GM19467 (cell line): ENCODE results near the gene STAT5A.

ENCODE experiments used
- ATAC-seq: cut with Tn5 transposase; IDR thresholded peaks from one replicate; pipeline ENCODE4 v1.9.1; 2021; ENCODE audit warnings: mild to moderate bottlenecking, moderate library complexity; ENCODE audit not compliant: unreplicated experiment

STAT5A gene

DNA sequence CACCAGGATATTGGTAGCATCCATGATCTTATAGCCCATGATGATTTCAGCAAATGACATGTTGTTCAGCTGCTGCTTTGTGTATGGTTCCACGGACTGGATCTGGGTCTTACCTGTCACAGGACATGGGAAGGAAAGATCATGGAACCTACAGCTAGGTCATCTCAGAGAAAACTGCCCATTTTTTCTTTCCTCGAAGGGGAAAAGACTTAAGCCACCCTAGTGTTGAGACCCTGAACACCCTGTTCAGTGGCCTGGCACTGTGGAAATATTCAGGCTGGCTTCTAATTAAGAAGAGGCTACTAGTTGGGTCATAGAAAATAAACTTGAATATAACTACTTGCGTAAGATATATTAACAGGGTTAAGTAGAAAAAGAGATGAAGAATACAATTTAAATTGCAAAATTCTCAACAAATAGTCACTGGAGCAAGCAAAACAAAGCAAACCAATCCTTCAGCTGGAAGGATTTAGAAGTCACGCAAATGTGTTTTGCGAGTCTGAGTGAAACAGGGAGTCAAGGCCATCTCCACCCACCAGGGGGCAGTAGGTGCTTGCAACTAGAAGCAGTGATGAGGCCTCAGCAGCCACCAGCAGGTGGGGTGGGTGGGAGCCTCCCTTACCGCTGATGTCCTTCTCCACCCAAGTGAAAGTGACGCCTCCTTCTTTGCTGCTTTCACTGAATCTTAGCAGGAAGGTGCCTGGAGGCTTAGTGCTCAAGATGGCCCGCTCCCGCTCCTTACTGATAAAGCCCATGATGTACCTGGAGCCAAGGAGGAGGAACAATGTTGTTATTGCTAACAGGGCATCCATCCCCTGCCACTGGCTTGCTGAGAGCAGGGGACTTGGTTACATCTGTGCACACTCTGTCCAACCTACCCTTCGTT lies 34.3 kb downstream of the STAT5A start:
- peak; percentile 62 for ATAC-seq

DNA sequence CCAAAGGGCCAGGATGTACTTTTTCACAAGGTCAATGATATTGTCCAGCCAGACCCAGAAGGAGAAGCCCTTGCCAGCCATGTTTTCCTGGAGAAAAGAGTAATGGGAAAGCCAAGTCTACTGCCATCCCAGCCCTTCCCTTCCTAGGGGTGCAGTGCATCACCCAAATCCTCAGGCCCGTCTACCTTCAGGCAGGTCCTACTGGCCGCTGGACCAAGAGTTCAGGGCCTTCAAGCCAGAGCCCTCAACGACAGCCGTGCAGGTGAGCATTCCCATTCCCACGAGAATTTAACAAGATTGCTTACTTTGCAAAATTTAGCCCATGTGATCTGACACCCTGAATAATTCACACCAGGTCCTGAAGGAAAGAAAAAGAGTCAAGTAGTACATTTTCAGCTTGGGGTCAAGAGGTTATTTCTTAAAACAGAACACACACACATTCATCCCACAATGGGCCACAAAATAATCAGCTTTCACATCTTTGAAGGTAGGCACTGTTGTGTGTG lies 35.0 kb downstream of the STAT5A start:
- ATAC-seq: no peak

GRCh38 chr17:42325026-42325425 lies 36.7 kb downstream of the STAT5A start:
- ATAC-seq: no peak

DNA sequence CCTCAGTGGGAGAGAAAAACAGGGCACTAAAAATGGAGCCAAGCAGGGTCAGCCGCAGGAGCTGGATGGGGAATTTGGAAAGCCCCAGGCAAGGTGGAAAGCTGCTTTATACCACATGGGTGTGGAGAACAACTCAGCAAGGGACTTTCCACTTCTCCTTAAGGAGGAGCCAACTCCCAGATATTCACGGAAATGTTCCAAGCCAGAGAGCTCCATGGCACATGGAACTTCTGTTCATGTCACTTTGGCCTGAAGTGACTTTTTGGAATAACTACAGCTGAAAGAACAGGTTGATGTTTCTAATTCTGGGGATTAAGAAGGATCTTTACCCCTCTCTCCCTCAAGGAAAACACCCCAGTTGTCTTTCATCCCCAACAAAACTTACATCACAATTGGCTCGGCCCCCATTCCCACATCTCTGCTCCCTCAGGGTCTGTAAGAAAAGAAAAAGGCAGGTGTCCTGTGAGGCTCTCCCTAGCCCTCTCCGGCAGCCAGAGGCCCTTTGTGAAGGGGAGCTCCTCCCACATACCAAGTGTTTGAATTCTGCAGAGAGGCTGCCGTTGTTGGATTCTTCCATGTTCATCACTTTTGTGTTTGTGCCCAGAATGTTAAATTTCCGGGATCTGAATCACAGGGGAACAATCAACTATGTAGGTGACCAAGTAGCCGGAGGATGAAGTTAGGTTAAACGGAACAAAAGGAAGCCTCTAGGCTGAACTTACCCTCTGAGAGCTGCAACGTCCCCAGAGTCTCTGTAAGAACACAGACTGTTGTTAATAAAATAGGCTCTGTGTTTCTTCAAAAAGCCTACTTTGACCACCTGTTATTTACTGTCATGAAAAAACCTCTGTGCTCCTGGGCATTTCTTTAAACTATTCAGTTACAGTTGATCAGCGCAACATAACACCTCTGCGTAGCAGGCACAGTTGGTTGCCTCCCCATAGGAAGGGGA lies 41.0 kb downstream of the STAT5A start:
- no peak for ATAC-seq

DNA sequence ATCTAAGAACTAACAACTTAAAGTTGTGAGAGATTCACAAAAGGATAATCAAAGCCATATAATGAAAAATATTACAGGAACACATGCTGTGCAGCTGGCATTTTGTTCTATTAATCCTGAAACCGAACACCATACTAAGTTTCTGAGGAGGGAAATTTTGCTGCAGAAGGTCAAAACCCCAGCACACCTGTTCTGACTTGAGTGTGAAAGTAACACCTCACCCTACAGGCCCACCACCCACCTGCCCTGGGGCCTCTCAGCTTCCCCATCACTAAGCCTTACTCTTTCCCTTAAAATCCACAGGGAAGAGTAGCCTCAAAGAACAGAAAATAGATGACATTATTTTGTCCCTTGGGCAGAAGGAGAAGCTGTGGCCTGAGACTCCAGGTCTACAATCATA lies 44.8 kb downstream of the STAT5A start:
- no peak for ATAC-seq

GRCh38 chr17:42334677-42335076 lies 46.4 kb downstream of the STAT5A start:
- ATAC-seq: no peak

GRCh38 chr17:42337442-42337841 lies 49.1 kb downstream of the STAT5A start:
- no peak for ATAC-seq

- no peak for ATAC-seq
Measured at GRCh38 chr17:42338427-42338985, 50.2 kb downstream of the STAT5A start.

DNA sequence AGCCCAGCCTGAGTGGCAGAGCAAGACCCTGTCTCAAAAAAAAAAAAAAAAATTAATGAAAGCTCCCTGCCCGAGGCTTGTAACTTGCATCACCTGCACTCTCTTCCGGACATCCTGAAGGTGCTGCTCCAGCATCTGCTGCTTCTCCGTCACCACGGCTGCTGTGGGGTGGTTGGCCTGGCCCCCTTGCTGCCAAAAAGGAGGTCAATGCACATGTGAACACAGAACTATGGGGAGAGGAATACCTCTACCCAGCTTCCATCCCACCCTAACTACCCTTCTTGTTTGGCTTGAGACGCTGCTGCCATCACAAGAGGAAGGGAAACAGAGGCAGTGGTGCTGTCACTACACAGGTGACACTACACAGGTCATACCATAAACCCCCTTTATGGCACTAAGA lies 50.9 kb downstream of the STAT5A start:
- ATAC-seq: no peak

GRCh38 chr17:42340691-42341127 lies 52.4 kb downstream of the STAT5A start:
- ATAC-seq: no peak

DNA sequence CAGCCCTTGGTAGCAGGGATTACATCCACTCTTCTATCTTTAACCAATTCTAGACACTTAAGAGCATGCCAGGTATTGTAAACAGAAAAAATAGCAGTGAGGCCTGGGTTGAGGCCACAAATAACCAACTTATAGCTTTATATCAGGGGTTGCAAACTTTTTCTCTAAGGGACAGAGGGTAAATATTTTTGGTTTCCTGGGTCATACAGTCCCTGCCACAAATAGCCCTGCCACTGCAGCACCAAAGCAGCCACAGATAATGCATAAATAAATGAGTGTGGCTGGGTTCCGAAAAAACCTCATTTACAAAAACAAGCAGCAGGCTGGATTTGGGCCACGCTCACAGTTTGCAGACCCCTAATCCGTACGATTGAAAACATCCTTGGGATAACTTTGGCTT lies 53.3 kb downstream of the STAT5A start:
- ATAC-seq: no peak

DNA sequence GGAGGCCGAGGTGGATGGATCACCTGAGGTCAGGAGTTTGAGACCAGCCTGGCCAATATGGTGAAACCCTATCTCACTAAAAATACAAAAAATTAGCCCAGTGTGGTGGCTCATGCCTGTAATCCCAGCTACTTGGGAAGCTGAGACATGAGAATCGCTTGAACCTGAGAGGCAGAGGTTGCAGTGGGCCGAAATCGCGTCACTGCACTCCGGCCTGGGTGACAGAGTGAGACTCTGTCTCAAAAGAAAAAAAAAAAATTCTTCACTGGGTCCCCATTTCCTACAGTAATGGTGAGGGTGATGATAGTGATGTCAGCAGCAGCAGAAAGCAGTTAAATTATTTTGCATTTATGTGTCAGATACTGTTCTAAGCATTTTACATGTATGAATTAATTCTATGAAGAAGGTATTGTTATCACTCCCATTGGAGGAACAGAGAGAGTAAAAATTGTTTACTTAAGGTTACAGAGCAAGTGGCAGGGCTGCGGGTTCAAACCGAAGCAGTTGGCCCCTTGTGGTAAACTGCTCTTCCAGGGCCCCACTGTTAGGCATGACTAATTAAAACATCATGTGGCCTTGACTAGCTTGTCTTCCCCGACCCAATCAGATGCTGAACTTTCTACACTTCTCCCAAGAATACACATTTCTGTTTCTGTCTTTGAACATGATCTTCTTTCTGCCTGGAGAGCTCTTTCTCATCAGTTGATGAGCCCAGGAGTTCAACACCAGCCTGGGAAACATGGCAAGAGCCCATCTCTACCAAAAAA lies 54.1 kb downstream of the STAT5A start:
- ATAC-seq: no peak

DNA sequence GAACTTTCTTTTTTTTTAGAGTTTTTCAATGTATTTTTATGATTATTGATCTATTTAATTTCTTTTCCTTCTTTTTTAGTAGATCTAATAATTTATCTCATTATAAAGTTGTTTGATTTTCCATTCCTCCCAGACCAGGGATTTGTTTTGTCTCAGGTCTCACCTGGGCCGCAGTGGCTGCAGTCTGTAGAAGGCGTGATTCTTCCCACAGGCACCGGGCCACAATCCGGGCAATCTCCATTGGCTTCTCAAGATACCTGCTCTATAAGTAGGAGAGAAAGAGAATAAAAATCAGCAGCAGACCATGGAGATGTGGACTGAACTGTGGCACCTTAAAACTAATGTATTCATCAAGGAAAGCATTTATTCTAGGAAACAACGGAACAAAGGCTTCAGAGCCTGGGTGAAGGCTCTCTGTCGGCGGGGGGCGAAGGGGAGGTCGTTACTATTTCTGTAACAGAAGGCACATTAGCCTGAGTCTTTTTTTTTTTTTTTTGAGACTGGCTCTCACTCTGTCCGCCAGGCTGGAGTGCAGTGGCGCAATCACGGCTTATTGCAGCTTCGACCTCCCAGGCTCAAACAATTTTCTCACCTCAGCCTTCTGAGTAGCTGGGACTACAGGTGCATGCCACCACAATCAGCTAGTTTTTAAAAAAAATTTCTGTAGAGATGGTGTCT lies 57.2 kb downstream of the STAT5A start:
- ATAC-seq: no peak

DNA sequence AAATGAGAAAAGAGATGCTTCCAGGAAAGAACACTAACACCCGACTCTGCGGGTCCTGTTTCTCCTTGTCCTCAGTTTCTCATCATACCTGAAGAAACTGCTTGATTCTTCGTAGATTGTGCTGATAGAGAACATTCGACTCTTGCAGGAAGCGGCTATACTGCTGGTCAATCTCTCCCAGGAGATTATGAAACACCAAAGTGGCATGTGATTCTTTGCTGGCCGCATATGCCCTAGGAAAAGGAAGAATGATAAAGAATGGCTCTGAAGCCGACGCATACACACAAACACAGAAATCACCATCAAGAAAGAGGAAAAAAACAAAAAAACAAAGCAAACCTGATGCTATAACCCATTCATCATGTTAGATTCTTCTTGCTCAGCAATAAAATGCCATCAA lies 58.2 kb downstream of the STAT5A start:
- no peak for ATAC-seq

GRCh38 chr17:42347198-42347597 lies 58.9 kb downstream of the STAT5A start:
- ATAC-seq: no peak

DNA sequence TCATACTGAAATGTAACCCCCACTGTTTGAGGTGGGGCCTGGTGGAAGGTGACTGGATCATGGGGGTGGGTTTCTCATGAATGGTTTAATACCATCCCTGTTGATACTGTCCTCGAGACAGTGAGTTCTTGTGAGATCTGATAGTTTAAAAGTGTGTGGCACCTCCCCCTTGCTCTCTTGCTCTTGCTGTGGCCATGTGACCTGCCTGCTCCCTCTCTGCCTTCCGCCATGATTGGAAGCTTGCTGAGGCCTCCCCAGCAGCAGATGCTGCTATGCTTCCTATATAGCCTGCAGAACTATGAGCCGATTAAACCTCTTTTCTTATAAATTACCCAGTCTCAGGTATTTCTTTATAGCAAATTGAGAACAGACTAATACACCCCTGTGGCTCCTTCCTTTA lies 59.3 kb downstream of the STAT5A start:
- ATAC-seq: no peak

- no peak for ATAC-seq
Measured at GRCh38 chr17:42348104-42348503, 59.8 kb downstream of the STAT5A start.

GRCh38 chr17:42354956-42355843 lies 66.9 kb downstream of the STAT5A start:
- no peak for ATAC-seq

DNA sequence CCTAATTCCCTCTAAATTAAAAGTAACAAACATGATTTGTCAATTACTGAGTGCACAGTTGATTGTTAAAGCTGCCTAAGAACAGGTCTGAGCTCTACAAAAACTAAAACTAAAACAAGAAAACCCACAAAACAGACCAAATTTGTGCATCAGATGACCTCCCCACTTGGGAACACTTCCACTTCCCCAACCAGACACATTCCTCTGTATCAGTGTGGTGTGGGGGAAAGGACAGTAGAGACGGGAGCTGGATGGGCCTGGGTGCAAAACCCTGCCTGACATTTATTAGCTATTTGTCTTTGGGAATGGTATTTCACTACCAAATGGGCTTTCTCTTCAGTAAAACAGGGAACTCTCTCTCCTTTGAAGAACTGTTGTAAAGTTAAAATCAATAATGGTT lies 70.1 kb downstream of the STAT5A start:
- ATAC-seq: no peak
